HL-60 (cell line): Measurements from ENCODE around the gene EEF1AKMT2.

Experiments
- CTCF ChIP-seq: IDR thresholded peaks from one replicate; pipeline ENCODE4 v1.5.1; 2011; ENCODE audit warnings: low read length, control low read depth, inconsistent platforms; ENCODE audit not compliant: insufficient read depth
- GABPA ChIP-seq: IDR thresholded peaks from 2 replicates; pipeline ENCODE4 v1.6.1; 2012; ENCODE audit warnings: low read depth
- POLR2AphosphoS5 ChIP-seq: IDR thresholded peaks from 2 replicates; pipeline ENCODE4 v1.6.1; 2012; ENCODE audit warnings: low read depth

GRCh38 chr10:124745673-124746072 lies 46.0 kb downstream of the EEF1AKMT2 start:
- TF ChIP-seq CTCF (peak; percentile 15), GABPA (no peak), POLR2AphosphoS5 (no peak)
